ENCODE data around the gene TMEM135.

Gene TMEM135

GRCh38 chr11:87307101-87307500 lies 269.4 kb downstream of the TMEM135 start:
- TF ChIP-seq TAF1 (IDR thresholded peaks at IDR 0.05; ENCODE audit: borderline replicate concordance, insufficient read depth, low read length): no peak
- no peak for TF ChIP-seq FOXP2 (optimal IDR thresholded peaks at IDR 0.05; ENCODE audit: borderline replicate concordance, extremely low read depth, extremely low read length, insufficient read depth)
- no peak for TF ChIP-seq REST (IDR thresholded peaks at IDR 0.05; ENCODE audit: insufficient read depth in 1 of 2, low read depth in 2 of 2, low read length in 2 of 2)
- no peak for TF ChIP-seq POLR2AphosphoS5 (IDR thresholded peaks at IDR 0.05; ENCODE audit: low read depth, low read length)
- no peak for TF ChIP-seq SIN3A (IDR thresholded peaks at IDR 0.05; ENCODE audit: borderline replicate concordance, insufficient read depth, low read length)

DNA sequence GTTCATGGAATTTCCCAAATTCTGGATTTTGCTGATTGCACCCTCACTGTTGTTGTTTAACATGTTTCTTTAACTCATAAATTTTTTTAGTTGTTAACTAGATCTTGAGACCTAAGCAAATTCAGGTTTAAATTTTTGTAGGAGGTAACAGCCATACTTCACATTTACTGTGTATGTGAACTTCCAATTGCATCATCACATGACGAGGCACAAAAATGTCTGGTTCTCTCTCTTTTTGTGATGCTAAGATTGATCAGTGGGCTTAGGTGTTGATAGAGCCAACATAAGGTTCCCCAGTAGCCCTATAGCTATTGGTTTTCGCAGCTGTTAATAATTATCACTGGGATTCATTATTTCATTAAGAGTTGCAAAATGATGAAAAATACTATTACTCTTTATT lies 277.5 kb downstream of the TMEM135 start:
- TF ChIP-seq FOXP2 (optimal IDR thresholded peaks at IDR 0.05; ENCODE audit: borderline replicate concordance, extremely low read depth, extremely low read length, insufficient read depth) (no peak), TAF1 (IDR thresholded peaks at IDR 0.05; ENCODE audit: borderline replicate concordance, insufficient read depth, low read length) (no peak), REST (IDR thresholded peaks at IDR 0.05; ENCODE audit: insufficient read depth in 1 of 2, low read depth in 2 of 2, low read length in 2 of 2) (no peak), POLR2AphosphoS5 (IDR thresholded peaks at IDR 0.05; ENCODE audit: low read depth, low read length) (no peak), SIN3A (IDR thresholded peaks at IDR 0.05; ENCODE audit: borderline replicate concordance, insufficient read depth, low read length) (no peak)

DNA sequence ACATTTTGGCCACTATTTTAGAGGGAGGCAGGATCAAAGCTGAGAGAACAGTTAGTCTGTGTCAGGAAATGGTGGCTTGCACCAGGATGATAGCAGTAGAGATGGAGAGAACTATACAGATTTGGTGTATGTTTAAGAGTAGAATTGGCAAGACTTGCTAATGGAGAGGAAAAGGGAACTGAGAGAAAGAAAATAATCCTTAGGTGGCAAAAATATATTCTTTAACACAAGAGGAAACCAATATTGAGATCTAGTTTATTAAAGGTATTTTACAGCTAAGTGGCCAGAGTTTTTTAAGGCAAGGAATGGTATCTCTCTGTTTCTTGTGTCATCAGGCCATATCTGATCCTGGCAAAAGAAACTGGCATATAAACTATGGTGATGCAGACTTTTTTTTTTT lies 278.8 kb downstream of the TMEM135 start:
- TF ChIP-seq SIN3A (IDR thresholded peaks at IDR 0.05; ENCODE audit: borderline replicate concordance, insufficient read depth, low read length) (no peak), REST (IDR thresholded peaks at IDR 0.05; ENCODE audit: insufficient read depth in 1 of 2, low read depth in 2 of 2, low read length in 2 of 2) (no peak), POLR2AphosphoS5 (IDR thresholded peaks at IDR 0.05; ENCODE audit: low read depth, low read length) (no peak), TAF1 (IDR thresholded peaks at IDR 0.05; ENCODE audit: borderline replicate concordance, insufficient read depth, low read length) (no peak), FOXP2 (optimal IDR thresholded peaks at IDR 0.05; ENCODE audit: borderline replicate concordance, extremely low read depth, extremely low read length, insufficient read depth) (no peak)

GRCh38 chr11:87317441-87317840 lies 279.7 kb downstream of the TMEM135 start:
- TF ChIP-seq REST (IDR thresholded peaks at IDR 0.05; ENCODE audit: insufficient read depth in 1 of 2, low read depth in 2 of 2, low read length in 2 of 2) (no peak), POLR2AphosphoS5 (IDR thresholded peaks at IDR 0.05; ENCODE audit: low read depth, low read length) (no peak), TAF1 (IDR thresholded peaks at IDR 0.05; ENCODE audit: borderline replicate concordance, insufficient read depth, low read length) (no peak)

GRCh38 chr11:87320123-87320522 lies 282.4 kb downstream of the TMEM135 start:
- TF ChIP-seq POLR2AphosphoS5 (IDR thresholded peaks at IDR 0.05; ENCODE audit: low read depth, low read length) (no peak), FOXP2 (optimal IDR thresholded peaks at IDR 0.05; ENCODE audit: borderline replicate concordance, extremely low read depth, extremely low read length, insufficient read depth) (no peak), TAF1 (IDR thresholded peaks at IDR 0.05; ENCODE audit: borderline replicate concordance, insufficient read depth, low read length) (no peak), SIN3A (IDR thresholded peaks at IDR 0.05; ENCODE audit: borderline replicate concordance, insufficient read depth, low read length) (no peak), REST (IDR thresholded peaks at IDR 0.05; ENCODE audit: insufficient read depth in 1 of 2, low read depth in 2 of 2, low read length in 2 of 2) (no peak)

Data from PFSK-1 (cell line).